ENCODE results near the gene UFL1.

DNA sequence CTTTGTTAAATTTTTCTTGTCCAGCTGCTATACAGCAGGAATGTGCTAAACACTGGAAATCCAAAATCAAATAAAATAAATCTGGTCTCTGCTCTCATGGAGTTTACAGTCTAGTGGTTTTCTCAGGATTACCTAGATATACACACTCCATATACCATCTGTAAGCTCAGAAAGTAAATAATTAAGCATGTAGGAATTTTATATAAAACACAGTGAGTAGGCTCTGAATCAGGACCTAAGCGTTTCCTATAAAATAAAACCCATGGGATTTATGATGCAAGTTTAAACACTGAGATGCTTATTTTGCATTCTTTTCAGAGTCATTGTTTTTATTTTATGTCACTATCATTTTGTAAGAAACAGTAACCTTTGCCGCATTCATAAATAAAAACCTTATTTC, 29.7 kb upstream of the UFL1 start:
- TF ChIP-seq POLR2A (IDR thresholded peaks at IDR 0.05; ENCODE audit: low read depth, low read length) (no peak), CTCF (IDR thresholded peaks at IDR 0.05; ENCODE audit: extremely low read depth in 1 of 2, insufficient read depth in 1 of 2, low read depth in 1 of 2, low read length in 2 of 2) (no peak), EZH2 (IDR thresholded peaks at IDR 0.05; ENCODE audit: borderline replicate concordance, low read depth, low read length, severe bottlenecking) (no peak), POLR2AphosphoS5 (IDR thresholded peaks at IDR 0.05; ENCODE audit: insufficient read depth, low read depth, low read length) (no peak), JUN (IDR thresholded peaks at IDR 0.05; ENCODE audit: borderline replicate concordance, insufficient read depth, insufficient read length, low read depth) (no peak), MYC (IDR thresholded peaks at IDR 0.05; ENCODE audit: low read depth, low read length) (no peak), GATA2 (IDR thresholded peaks at IDR 0.05; ENCODE audit: insufficient read depth, insufficient read length, low read depth, low read length) (no peak), FOS (IDR thresholded peaks at IDR 0.05; ENCODE audit: borderline replicate concordance, insufficient read depth, low read length) (no peak)
- TF ChIP-seq, protein P1, sequence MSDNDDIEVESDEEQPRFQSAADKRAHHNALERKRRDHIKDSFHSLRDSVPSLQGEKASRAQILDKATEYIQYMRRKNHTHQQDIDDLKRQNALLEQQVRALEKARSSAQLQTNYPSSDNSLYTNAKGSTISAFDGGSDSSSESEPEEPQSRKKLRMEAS (IDR thresholded peaks at IDR 0.05; ENCODE audit: insufficient read depth, insufficient read length): no peak

All from endothelial cell of umbilical vein (primary cell).